Endothelial cell (in vitro differentiated cells): ENCODE measurements around the gene DRAM1. TPM values are rescaled to one million over a fixed set of nuclear protein-coding genes. Genes with fewer than 3 reads are reported as not detected.

Source experiments
- DNase-seq: peaks from one replicate; pipeline ENCODE4 v3.0.0; 2021; ENCODE audit warnings: low spot score
- H3K27ac Mint-ChIP-seq: one replicate; pipeline ENCODE4 v1.8.0; 2021; ENCODE audit warnings: mixed read lengths, inconsistent platforms; ENCODE audit not compliant: unreplicated experiment
- H3K27me3 Mint-ChIP-seq: one replicate; pipeline ENCODE4 v1.8.0; 2021; ENCODE audit warnings: mild to moderate bottlenecking, moderate library complexity, mixed read lengths, inconsistent platforms; ENCODE audit not compliant: unreplicated experiment
- H3K36me3 Mint-ChIP-seq: one replicate; pipeline ENCODE4 v1.8.0; 2021; ENCODE audit warnings: mild to moderate bottlenecking, low read depth, mixed read lengths, inconsistent platforms; ENCODE audit not compliant: unreplicated experiment
- H3K4me1 Mint-ChIP-seq: one replicate; pipeline ENCODE4 v1.8.0; 2021; ENCODE audit warnings: mild to moderate bottlenecking, mixed read lengths, inconsistent platforms; ENCODE audit not compliant: unreplicated experiment
- H3K4me3 Mint-ChIP-seq: one replicate; pipeline ENCODE4 v1.8.0; 2021; ENCODE audit warnings: mild to moderate bottlenecking, mixed read lengths, inconsistent platforms; ENCODE audit not compliant: unreplicated experiment
- H3K9me3 Mint-ChIP-seq: one replicate; pipeline ENCODE4 v1.8.0; 2021; ENCODE audit warnings: mixed read lengths, inconsistent platforms; ENCODE audit not compliant: unreplicated experiment
- CTCF ChIP-seq: fragments of 200-600 bp; sonication (generic); IDR thresholded peaks from one replicate; pipeline ENCODE4 v1.5.0; 2021; ENCODE audit warnings: antibody characterized with exemption; ENCODE audit not compliant: unreplicated experiment
- total RNA-seq: library from RNA; stranded (reverse); fragmentation: NEBNext Ultra II Directional; extraction: Animal tissue kit (Norgen Biotek cat#: 25700); gene quantifications from one replicate; pipeline ENCODE4 v1.2.1, GENCODE V29; 2021; ENCODE audit not compliant: unreplicated experiment

The DRAM1 gene
- total RNA-seq, 1 donor from 2014 or later = 26.9 TPM

GRCh38 chr12:101870925-101871324, 6.5 kb upstream of the DRAM1 start:
- peaks cover 15% of the 10 kb centered on the region for H3K4me1 Mint-ChIP-seq
- TF ChIP-seq CTCF = no peak
- no peak overlapping the region for H3K27ac Mint-ChIP-seq
- no peak for DNase-seq
- H3K27me3 Mint-ChIP-seq = peaks cover 2% of the 10 kb centered on the region
- no peaks in the 10 kb centered on the region for H3K36me3 Mint-ChIP-seq
- H3K9me3 Mint-ChIP-seq = no peaks in the 10 kb centered on the region
- H3K4me3 Mint-ChIP-seq = no peak overlapping the region

- Mint-ChIP-seq H3K4me3 (peak overlapping the region; percentile 37), H3K9me3 (no peaks in the 10 kb centered on the region), H3K27me3 (peaks cover 10% of the 10 kb centered on the region), H3K4me1 (peaks cover 25% of the 10 kb centered on the region), H3K27ac (peak overlapping the region; percentile 99), H3K36me3 (no peaks in the 10 kb centered on the region)
- no peak for DNase-seq
- TF ChIP-seq CTCF = no peak
Measured at GRCh38 chr12:101875162-101875561, 2.2 kb upstream of the DRAM1 start.

GRCh38 chr12:101876322-101876860, 989 bp upstream of the DRAM1 start:
- peaks cover 25% of the 10 kb centered on the region for H3K4me1 Mint-ChIP-seq
- DNase-seq = no peak
- TF ChIP-seq CTCF = no peak
- H3K36me3 Mint-ChIP-seq = peaks cover 1% of the 10 kb centered on the region
- H3K4me3 Mint-ChIP-seq = peak overlapping the region; percentile 67
- no peaks in the 10 kb centered on the region for H3K9me3 Mint-ChIP-seq
- peaks cover 11% of the 10 kb centered on the region for H3K27me3 Mint-ChIP-seq
- peak overlapping the region; percentile 88 for H3K27ac Mint-ChIP-seq

GRCh38 chr12:101877806-101878242, 444 bp downstream of the DRAM1 start:
- H3K36me3 Mint-ChIP-seq = peaks cover 5% of the 10 kb centered on the region
- H3K27me3 Mint-ChIP-seq = peaks cover 13% of the 10 kb centered on the region
- peak overlapping the region; percentile 94 for H3K4me3 Mint-ChIP-seq
- no peak for TF ChIP-seq CTCF
- H3K27ac Mint-ChIP-seq = peak overlapping the region; percentile 65
- no peaks in the 10 kb centered on the region for H3K9me3 Mint-ChIP-seq
- DNase-seq = no peak
- H3K4me1 Mint-ChIP-seq = peaks cover 25% of the 10 kb centered on the region

- DNase-seq = no peak
- Mint-ChIP-seq H3K27me3 (peaks cover 13% of the 10 kb centered on the region), H3K9me3 (no peaks in the 10 kb centered on the region), H3K4me3 (peak overlapping the region; percentile 94), H3K36me3 (peaks cover 5% of the 10 kb centered on the region), H3K4me1 (peaks cover 25% of the 10 kb centered on the region), H3K27ac (peak overlapping the region; percentile 65)
- TF ChIP-seq CTCF = no peak
Measured at GRCh38 chr12:101878243-101878821, 952 bp downstream of the DRAM1 start.
